Measurements from ENCODE around the gene KIF3C.
"Not testable (repeated sequence)": the region's sequence is repeated elsewhere in the genome, so short reads cannot be mapped to it uniquely, and the experiment has no call there.

KIF3C gene

DNA sequence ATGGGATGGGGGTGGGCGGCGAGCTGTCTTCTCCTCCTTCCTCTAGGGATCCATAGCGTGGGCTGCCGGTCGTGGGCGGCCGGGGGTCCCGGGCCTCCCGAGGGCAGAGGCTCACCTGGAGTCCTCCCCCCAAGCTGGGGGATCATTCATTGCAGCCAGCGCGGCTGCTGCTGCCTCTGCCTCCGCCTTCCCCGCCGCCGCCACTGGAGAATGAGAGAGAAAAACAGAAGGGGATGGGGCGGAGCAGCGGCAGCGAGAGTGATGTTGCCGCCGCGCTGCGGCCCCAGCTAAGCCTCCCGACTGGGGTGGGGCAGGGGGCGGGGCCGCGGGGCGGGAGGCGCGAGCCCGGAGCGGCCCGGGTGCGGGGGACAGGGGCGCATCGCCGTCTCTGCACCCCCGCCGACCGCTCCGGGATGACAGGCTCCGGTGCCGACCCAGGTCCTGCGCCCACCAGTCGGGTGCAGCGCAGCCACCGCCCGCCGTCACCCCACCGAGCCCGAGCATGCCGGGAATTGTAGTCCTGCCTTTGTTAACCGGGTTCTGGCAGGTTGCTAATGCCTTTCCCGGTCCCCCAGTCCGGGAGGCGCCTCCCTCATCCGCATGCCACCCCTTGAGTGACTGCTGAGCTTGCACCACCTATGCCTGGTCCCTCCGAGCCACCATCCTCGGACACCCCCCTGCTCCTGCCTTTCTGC lies at the start of gene KIF3C:
TSS of gene KIF3C (minus strand) at position 225 of the 695 bp plus-strand sequence. CDS start 580 bp downstream, outside the sequence.
- peak; percentile 39 to 66 (median 52) for DNase-seq

DNA sequence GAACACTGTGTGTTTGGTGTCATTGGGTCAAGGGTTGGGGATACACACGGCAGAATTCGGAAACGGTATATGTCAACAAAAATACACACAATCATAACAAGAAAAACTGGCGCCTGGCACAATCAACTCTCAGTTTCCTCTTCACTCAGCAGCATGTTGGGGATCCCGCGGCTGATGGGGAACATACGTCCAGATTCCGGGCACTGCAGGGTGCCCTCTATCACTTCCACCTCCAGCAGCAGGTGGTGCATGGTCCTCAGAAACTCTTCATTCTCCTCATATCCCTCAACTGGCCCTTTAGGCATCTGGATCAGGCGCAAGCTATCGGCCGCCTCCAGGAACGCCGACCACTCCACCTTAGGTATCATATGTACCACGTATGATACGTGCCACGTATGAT lies 45.8 kb upstream of the KIF3C start:
- DNase-seq, result not testable (repeated sequence)

DNA sequence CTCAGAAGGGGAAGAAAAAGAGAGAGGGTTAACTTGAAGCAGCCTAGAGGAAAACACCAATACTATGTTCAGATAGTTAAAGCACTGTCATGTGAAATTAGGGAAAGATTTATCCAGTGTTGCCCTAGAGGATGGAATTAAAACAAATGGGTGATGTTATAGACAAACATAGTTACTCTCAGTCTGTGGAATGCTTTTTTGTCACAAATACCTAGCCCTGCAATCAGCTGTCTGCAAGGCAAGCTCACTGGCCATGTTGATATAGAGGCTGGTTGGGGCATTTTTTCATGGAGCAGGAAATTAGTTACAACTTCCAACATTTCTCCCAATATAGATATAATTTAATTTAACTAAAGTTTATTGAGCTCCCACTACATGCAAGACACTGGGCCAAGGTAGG lies 43.2 kb upstream of the KIF3C start:
- DNase-seq, result no peak

DNA sequence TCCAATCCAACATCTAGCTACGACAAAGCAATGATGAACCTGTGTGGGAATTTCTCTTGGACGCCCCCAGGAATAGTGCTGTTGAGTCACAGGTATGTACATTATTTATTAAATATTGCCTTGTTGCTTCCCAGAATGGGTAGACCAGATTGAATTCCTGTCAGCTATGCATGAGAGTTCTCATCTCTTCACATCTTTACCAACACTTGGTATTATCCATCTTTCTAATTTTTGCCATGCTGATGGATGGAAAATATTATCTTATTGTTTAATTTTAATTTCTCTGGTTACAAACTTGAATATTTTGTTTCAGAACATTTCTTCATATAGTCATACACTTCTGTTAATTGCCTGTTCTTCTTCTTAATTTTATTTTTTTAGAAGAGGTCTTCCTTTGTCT lies 42.0 kb upstream of the KIF3C start:
- no peak for DNase-seq

GRCh38 chr2:26020231-26020640 lies 37.9 kb upstream of the KIF3C start:
- DNase-seq, result no peak

- no peak for DNase-seq
Observed at GRCh38 chr2:26018184-26019055, 36.1 kb upstream of the KIF3C start.

- no peak for DNase-seq
Observed at GRCh38 chr2:26017464-26018183, 35.3 kb upstream of the KIF3C start.

GRCh38 chr2:26016706-26017045 lies 34.4 kb upstream of the KIF3C start:
- DNase-seq, result not testable (repeated sequence)

GRCh38 chr2:26016012-26016705 lies 33.9 kb upstream of the KIF3C start:
- no peak for DNase-seq

DNA sequence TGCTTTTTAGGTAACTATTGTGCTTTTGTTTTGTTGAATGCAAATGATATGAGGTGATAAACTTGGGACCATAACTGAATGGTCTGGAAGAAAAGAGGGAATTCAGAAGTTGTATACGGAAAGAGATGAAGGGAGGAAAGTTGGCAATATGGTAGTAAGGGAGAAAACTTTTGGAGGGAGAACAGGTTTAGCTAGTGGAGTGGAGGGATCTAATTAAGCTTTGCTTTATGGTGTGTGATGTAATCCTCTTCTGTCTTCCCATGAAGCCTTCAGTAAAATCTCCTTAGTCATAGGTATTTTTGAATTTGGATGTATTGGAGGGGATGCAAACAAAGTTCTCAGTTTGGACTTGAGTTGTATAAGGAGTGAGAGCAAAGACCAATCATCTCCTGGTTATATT lies 31.4 kb upstream of the KIF3C start:
- no peak for DNase-seq

DNA sequence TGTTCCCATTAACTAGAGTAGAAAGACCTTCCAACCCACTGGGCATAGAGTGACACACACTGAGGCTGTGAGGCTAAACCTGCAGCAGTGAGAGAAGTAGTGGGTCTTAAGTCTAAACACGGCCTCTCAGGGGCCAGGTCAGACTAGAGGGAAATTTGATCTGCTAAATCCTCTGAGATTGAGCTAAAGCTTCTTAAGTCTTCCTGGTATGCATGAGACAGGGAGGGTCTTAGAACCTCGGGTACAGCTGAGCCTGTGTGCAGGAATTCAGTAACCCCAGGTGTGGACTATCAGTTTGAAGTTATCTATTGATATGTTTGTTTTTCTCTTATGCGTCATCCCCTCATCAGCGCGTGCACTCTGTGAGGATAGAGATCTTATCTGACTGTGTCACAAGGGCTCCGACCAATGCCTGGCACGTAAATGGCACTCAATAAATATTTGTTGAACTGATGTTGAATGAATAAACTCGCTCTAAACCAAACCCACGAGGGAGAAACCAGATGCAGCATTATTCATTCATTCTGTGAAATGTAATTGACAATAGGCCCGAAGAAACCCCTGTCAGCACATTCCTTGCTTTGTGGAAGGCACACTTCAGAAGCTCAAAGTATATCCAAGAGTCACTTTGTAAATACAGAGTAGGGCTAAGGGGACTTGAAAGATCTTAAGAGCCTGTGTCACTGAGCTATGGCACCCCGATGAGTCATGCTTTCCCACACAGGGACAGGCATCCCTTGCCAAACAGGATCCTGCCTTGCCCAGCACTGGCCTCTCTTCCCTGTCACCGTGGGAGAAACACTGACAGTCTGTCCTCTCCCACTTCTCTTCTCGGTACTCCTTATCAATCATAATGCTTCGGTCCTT lies 29.9 kb upstream of the KIF3C start:
- DNase-seq, result no peak

- DNase-seq, result no peak
Observed at GRCh38 chr2:26011609-26011989, 29.3 kb upstream of the KIF3C start.

- no peak for DNase-seq
Observed at GRCh38 chr2:26010943-26011342, 28.6 kb upstream of the KIF3C start.

GRCh38 chr2:26009567-26009963 lies 27.3 kb upstream of the KIF3C start:
- no peak for DNase-seq

DNA sequence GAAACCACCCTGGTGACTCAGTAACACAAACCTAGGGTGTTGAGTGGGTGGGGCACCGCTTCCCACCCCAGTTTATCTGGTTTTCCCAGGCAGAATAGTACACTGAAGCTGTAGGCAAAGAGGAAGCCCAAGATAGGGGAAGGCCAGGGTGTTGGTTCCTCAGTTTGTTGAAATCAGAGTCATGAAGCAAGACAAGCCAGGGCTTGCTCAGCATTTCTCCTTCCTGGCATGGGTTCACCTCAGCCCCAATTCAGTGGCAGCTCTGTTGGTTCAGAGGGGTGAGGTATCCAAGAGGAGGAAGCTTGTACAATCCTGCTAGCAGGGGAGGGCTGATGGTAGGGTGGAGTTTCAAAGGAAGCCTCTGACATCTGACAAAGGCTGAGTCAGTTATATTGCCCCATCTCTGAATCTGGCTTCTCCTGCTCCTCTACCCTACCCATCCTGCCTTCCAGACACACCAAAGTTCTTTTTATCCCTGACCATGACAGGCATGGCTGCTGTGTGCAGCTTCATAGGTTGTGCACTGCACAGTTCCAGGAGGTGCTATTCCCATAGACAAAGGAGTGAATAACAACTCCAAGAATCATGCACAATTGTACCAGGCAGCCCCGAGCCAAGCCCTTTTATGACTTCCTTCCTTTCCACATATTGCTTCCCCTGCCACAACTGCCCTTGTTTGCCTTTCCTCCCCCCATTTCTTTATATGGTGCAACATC lies 26.7 kb upstream of the KIF3C start:
- DNase-seq, result no peak

GRCh38 chr2:26008095-26008494 lies 25.8 kb upstream of the KIF3C start:
- DNase-seq, result no peak

DNA sequence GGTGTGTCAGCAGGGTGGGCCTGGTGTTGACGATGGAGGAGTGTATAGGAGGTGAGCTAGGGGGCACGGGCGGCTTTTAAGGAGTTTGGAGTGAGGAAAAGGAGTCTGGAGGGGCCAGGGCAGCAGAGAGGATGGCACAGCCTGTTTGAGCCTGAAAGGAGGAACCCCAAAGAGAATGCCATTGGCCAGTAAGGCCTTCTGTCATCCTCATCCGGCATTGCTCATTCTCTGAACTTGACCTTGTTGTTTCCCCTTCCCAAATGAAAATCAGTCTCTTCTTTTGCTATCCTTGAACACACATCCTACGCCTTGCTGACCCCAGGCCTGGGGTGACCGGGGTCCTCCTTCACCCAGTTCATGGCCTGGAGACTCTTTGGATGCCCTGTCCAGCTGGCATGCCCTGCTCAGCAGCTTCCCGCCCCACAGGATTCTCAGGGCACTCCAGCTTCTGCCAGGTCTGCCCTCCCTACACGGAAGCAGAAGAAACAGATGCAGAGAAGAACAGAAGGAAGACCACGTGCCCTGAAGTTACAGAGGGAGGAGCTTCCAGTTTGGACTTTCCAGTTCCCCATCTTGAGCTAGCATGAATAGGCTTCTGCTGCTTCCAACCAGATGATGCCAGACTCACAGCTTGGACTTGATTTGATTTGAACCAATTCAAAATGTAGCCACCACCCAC lies 20.5 kb upstream of the KIF3C start:
- DNase-seq, result no peak

DNA sequence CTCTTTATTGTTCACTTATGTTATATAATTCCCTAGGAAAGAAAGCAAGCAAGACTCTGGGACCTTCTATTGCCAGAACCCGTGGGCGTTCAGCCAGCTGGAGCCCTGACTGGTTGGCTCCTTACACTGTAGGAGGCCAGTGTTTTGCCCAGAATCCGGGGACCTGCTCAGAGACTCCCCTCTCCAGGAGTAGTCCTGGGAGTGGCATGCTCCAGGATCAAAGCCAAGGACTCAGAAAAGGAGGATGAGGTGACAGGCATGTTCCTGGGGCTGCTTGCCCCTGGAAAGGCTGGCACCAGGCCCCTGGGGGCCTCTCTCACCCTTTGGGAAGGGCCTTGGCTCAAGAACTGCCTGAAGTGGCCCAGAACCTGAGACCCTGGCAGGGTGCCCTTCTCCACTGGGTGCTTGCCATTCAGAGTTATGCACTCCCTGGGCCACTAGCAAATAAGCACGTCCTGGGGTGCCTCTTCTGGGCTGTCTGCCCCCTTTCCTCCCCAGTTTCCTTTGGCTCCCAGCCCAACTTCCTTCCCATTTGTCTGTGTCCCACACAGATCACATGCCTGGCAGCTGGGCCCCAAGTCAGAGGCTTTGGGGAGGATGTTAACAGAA lies 19.6 kb upstream of the KIF3C start:
- DNase-seq, result no peak

- no peak for DNase-seq
Observed at GRCh38 chr2:26000561-26001082, 18.3 kb upstream of the KIF3C start.

DNA sequence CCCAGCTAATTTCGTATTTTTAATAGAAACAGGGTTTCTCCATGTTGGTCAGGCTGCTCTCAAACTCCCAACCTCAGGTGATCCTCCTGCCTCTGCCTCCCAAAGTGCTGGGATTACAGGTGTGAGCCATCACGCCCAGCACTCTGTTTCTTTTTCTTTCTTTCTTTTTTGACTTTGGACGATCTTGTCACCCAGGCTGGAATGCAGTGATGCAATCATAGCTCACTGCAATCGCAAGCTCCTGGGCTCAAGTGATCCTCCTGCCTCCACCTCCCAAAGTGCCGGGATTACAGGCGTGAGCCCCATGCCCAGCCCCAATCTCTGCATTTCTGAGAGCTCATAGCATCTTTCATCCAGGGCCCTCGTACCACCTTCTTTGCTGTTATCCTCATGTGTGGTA lies 17.1 kb upstream of the KIF3C start:
- not testable (repeated sequence) for DNase-seq

Data from activated naive CD4-positive, alpha-beta T cell (primary cell).